T47D (cell line): Measurements from ENCODE around the gene CRABP1.

ENCODE experiments used
- DNase-seq, 2 experiments: peaks; one replicate each; pipeline versions ENCODE4 v3.0.0 to v3.0.0-alpha.2; 2011 to 2012; ENCODE audit warnings: low read depth in 1 of 2, low spot score in 1 of 2
- JUND ChIP-seq: IDR thresholded peaks from 2 replicates; pipeline ENCODE4 v1.6.1; 2012; ENCODE audit warnings: low read depth
- in situ Hi-C: cut with HindIII; loops from 2 replicates; pipeline ENCODE4 v1.10.0; 2016; ENCODE audit warnings: low sequenced_read_pairs, low pct_unique_long_range_greater_than_20kb

Gene CRABP1

GRCh38 chr15:78359041-78359808 lies 19.1 kb downstream of the CRABP1 start:
- TF ChIP-seq JUND: no peak
- no peak for DNase-seq
- in situ Hi-C loops: no loop called here

GRCh38 chr15:78360367-78360801 lies 20.2 kb downstream of the CRABP1 start:
- DNase-seq: peak in 1 of 2 experiments; percentile 55
- no peak for TF ChIP-seq JUND
- in situ Hi-C loops: no loop called here

GRCh38 chr15:78360958-78361718 lies 21.0 kb downstream of the CRABP1 start:
- DNase-seq: no peak
- TF ChIP-seq JUND: no peak
- in situ Hi-C loops: no loop called here

DNA sequence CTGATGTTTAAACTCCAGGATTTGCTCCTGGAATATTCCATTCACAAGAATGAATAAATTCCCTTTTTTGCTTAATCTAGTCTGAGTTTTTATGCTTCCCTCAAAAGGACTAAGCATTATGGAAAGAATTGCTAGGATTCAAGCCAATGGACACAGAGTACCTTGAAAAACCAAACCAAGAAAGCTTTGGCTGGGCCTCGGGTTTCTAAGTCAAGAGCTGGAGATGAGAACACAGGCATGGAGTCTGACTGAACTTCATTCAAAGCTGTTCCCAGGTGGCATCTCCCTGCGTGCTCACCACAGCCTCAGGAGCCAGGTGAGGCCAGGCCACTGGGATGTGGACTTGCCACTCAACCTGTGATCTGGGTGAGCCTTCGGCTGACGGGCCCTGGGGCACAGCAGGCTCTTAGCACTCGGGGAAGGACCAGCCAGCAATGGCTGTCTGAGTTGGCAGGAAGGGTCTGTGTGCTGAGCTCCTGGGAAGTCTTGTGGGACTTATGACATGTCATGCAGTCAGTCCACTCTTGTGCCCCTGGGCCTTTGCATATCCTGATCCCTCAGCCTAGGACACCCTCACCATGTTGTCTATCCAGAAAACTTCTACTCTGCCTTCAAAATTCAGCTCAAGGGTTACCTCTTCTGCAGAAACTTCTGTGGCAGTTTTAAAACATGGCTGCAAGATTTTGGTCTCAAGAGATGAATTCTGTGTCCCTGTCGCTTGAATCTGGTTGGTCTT lies 21.8 kb downstream of the CRABP1 start:
- in situ Hi-C loops: no loop called here
- no peak for DNase-seq
- TF ChIP-seq JUND: no peak

GRCh38 chr15:78362716-78363380 lies 22.7 kb downstream of the CRABP1 start:
- DNase-seq: no peak
- in situ Hi-C loops: no loop called here
- TF ChIP-seq JUND: no peak

- DNase-seq: no peak
- TF ChIP-seq JUND: no peak
- in situ Hi-C loops: no loop called here
Measured at GRCh38 chr15:78363381-78363734, 23.2 kb downstream of the CRABP1 start.

- DNase-seq: no peak
- in situ Hi-C loops: no loop called here
- no peak for TF ChIP-seq JUND
Measured at GRCh38 chr15:78364233-78364632, 24.1 kb downstream of the CRABP1 start.

DNA sequence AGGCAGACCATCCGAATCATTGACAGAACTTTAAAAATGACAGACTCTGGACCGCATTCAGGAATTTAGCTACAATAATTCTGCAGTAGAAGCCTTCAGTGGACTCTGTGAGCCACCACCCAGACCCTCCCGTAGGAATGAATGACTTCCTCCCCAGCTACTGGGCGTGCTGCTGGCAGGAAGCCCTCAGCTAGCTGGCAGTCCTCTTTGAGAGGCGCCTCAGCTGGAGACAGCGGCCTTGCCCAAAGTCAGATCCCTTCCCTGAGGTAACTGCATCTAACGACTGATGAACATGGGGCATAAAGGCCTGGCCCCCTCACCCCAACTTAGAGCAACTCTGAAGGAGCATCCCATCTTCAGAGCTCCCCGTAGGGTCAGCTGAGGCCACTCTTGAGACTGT lies 25.8 kb downstream of the CRABP1 start:
- in situ Hi-C loops: no loop called here
- TF ChIP-seq JUND: no peak
- no peak for DNase-seq

DNA sequence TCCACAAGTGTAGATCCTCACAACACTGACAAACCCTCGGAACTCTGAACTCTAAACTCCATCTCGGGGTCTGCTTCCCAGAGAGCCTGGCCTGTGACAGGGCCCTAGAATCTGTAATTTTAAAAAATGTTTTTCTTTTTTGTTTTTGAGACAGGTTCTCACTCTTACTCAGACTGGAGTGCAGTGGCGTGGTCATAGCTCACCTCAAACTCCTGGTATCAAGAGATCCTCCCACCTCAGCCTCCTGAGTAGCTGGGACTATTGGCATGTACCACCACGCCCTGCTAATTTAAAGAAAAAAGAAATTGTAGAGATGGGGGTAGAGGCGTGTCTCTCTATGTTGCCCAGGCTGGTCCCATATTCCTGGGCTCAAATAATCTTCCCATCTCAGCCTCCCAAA lies 26.2 kb downstream of the CRABP1 start:
- TF ChIP-seq JUND: no peak
- in situ Hi-C loops: no loop called here

GRCh38 chr15:78368651-78369050 lies 28.5 kb downstream of the CRABP1 start:
- in situ Hi-C loops: no loop called here
- no peak for DNase-seq

More for the DNA sequence above, 26.2 kb downstream of the CRABP1 start:
- DNase-seq: no peak

GRCh38 chr15:78369161-78369560 lies 29.0 kb downstream of the CRABP1 start:
- no peak for TF ChIP-seq JUND

More at GRCh38 chr15:78368651-78369050, 28.5 kb downstream of the CRABP1 start:
- no peak for TF ChIP-seq JUND

DNA sequence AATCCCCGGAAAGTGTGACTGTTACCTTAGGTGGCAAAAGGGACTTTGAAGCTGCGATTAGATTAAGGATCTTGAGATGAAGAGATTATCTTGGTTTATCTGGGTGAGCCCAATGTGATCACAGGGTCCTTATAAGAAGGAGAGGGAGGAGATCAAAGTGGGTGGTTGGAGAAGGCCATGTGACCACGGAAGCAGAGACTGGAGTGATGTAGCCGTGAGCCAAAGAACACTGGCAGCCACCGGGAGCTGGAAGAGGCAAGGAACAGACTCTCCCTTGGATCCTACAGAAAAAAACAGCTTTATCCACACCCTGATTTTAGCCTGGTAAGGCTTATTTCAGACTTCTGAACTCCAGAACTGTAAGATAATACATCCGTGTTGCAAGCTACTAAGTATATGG lies 29.9 kb downstream of the CRABP1 start:
- in situ Hi-C loops: no loop called here
- no peak for TF ChIP-seq JUND
- DNase-seq: no peak

More at GRCh38 chr15:78369161-78369560, 29.0 kb downstream of the CRABP1 start:
- no peak for DNase-seq
- in situ Hi-C loops: no loop called here
